GM12873 (cell line): ENCODE results near the gene PLXDC2.

Source experiments
- CTCF ChIP-seq: IDR thresholded peaks from 2 replicates; pipeline ENCODE4 v1.5.1; 2012; ENCODE audit warnings: low read depth, mild to moderate bottlenecking, moderate library complexity, low read length, control low read depth; ENCODE audit not compliant: insufficient read depth; ENCODE audit errors: missing control alignments

PLXDC2 gene

GRCh38 chr10:19946245-19946644 is 130.0 kb downstream of the PLXDC2 start:
- TF ChIP-seq CTCF: no peak

GRCh38 chr10:19946791-19947190 is 130.6 kb downstream of the PLXDC2 start:
- TF ChIP-seq CTCF: no peak

- no peak for TF ChIP-seq CTCF
These were observed 131.0 kb downstream of the PLXDC2 start for GRCh38 chr10:19947215-19947614.

- TF ChIP-seq CTCF: no peak
These were observed 131.4 kb downstream of the PLXDC2 start for GRCh38 chr10:19947656-19948055.

GRCh38 chr10:19952224-19953010 is 136.2 kb downstream of the PLXDC2 start:
- TF ChIP-seq CTCF: no peak

GRCh38 chr10:19954601-19955000 is 138.4 kb downstream of the PLXDC2 start:
- TF ChIP-seq CTCF: no peak

- no peak for TF ChIP-seq CTCF
These were observed 140.3 kb downstream of the PLXDC2 start for GRCh38 chr10:19956516-19957032.
